ENCODE results near the gene TP53INP2.
"Not testable (repeated sequence)": the region's sequence is repeated elsewhere in the genome, so short reads cannot be mapped to it uniquely, and the experiment has no call there.

Gene TP53INP2

GRCh38 chr20:34720266-34720665 is 16.1 kb downstream of the TP53INP2 start:
- in situ Hi-C loops (cut with HindIII; ENCODE audit: low sequenced_read_pairs): no loop called here

- in situ Hi-C loops (cut with HindIII; ENCODE audit: low sequenced_read_pairs): not testable (repeated sequence)
These were observed 18.4 kb downstream of the TP53INP2 start for GRCh38 chr20:34722560-34722959.

GRCh38 chr20:34724172-34724571 is 20.0 kb downstream of the TP53INP2 start:
- in situ Hi-C loops (cut with HindIII; ENCODE audit: low sequenced_read_pairs): no loop called here

- in situ Hi-C loops (cut with HindIII; ENCODE audit: low sequenced_read_pairs): no loop called here
These were observed 25.3 kb downstream of the TP53INP2 start for GRCh38 chr20:34729416-34729815.

GRCh38 chr20:34732523-34732922 is 28.4 kb downstream of the TP53INP2 start:
- in situ Hi-C loops (cut with HindIII; ENCODE audit: low sequenced_read_pairs): no loop called here

GRCh38 chr20:34736106-34736735 is 32.1 kb downstream of the TP53INP2 start:
- in situ Hi-C loops (cut with HindIII; ENCODE audit: low sequenced_read_pairs): no loop called here

GRCh38 chr20:34743039-34743438 is 38.9 kb downstream of the TP53INP2 start:
- in situ Hi-C loops (cut with HindIII; ENCODE audit: low sequenced_read_pairs): no loop called here

GRCh38 chr20:34744340-34744739 is 40.2 kb downstream of the TP53INP2 start:
- in situ Hi-C loops (cut with HindIII; ENCODE audit: low sequenced_read_pairs): no loop called here

- in situ Hi-C loops (cut with HindIII; ENCODE audit: low sequenced_read_pairs): no loop called here
These were observed 40.7 kb downstream of the TP53INP2 start for GRCh38 chr20:34744847-34745246.

GRCh38 chr20:34746674-34747073 is 42.5 kb downstream of the TP53INP2 start:
- in situ Hi-C loops (cut with HindIII; ENCODE audit: low sequenced_read_pairs): no loop called here

GRCh38 chr20:34747479-34747878 is 43.3 kb downstream of the TP53INP2 start:
- in situ Hi-C loops (cut with HindIII; ENCODE audit: low sequenced_read_pairs): no loop called here

GRCh38 chr20:34748709-34749108 is 44.6 kb downstream of the TP53INP2 start:
- in situ Hi-C loops (cut with HindIII; ENCODE audit: low sequenced_read_pairs): no loop called here

GRCh38 chr20:34750484-34750883 is 46.3 kb downstream of the TP53INP2 start:
- in situ Hi-C loops (cut with HindIII; ENCODE audit: low sequenced_read_pairs): no loop called here

- in situ Hi-C loops (cut with HindIII; ENCODE audit: low sequenced_read_pairs): no loop called here
These were observed 47.3 kb downstream of the TP53INP2 start for GRCh38 chr20:34751453-34751852.

- in situ Hi-C loops (cut with HindIII; ENCODE audit: low sequenced_read_pairs): no loop called here
These were observed 49.7 kb downstream of the TP53INP2 start for GRCh38 chr20:34753706-34754461.

- in situ Hi-C loops (cut with HindIII; ENCODE audit: low sequenced_read_pairs): no loop called here
These were observed 50.5 kb downstream of the TP53INP2 start for GRCh38 chr20:34754611-34755010.

- in situ Hi-C loops (cut with HindIII; ENCODE audit: low sequenced_read_pairs): no loop called here
These were observed 51.2 kb downstream of the TP53INP2 start for GRCh38 chr20:34755367-34755766.

- in situ Hi-C loops (cut with HindIII; ENCODE audit: low sequenced_read_pairs): no loop called here
These were observed 57.9 kb downstream of the TP53INP2 start for GRCh38 chr20:34762031-34762555.

All from DLD1 (cell line).